Left lung (tissue), 14 donors: ENCODE results near the gene BBX. TPM values are rescaled to one million over a fixed set of nuclear protein-coding genes. Genes with fewer than 3 reads are reported as not detected.

Experiments
- ATAC-seq: fragments of 200-7000 bp; cut with Tn5 transposase; one replicate; pipeline ENCODE4 v1.9.1; 2020; ENCODE audit warnings: moderate library complexity
- DNase-seq, 4 donors: peaks; one replicate each; pipeline ENCODE4 v3.0.0-alpha.2; 2013 to 2020
- H3K27ac ChIP-seq, 2 donors: fragments of 200-600 bp; sonication (generic) in 1 of 2; one replicate each; pipeline versions ENCODE4 v1.5.0 to v1.8.0; 2020 to 2021
- H3K27me3 ChIP-seq, 2 donors: fragments of 200-600 bp; sonication (generic) in 1 of 2; one replicate each; pipeline versions ENCODE4 v1.5.0 to v1.8.0; 2020 to 2021
- H3K36me3 ChIP-seq, 2 donors: fragments of 200-600 bp; sonication (generic) in 1 of 2; one replicate each; pipeline versions ENCODE4 v1.5.0 to v1.8.0; 2020 to 2021
- H3K4me1 ChIP-seq, 2 donors: fragments of 200-600 bp; one replicate each; pipeline ENCODE4 v1.8.0; 2021
- H3K4me3 ChIP-seq, 2 donors: fragments of 200-600 bp; sonication (generic) in 1 of 2; one replicate each; pipeline versions ENCODE4 v1.5.0 to v1.8.0; 2020 to 2021; ENCODE audit warnings: mild to moderate bottlenecking in 1 of 2
- H3K9me3 ChIP-seq, 2 donors: fragments of 200-600 bp; sonication (generic) in 1 of 2; one replicate each; pipeline versions ENCODE4 v1.5.0 to v1.8.0; 2020 to 2021
- intact Hi-C, 2 donors: fragments of 100-400 bp; cut with DNase I; formaldehyde crosslinking; loops; one replicate each; pipeline versions ENCODE4 v1.11.2 to v1.14.2; 2022
- long read RNA-seq, 12 donors: library from polyadenylated mRNA in 2 of 12; unstranded in 2 of 12; transcript quantifications; one replicate each; pipeline ENCODE4 v2.0.0 and lab custom pipeline, GENCODE V29; 2019 to 2026
- polyA plus RNA-seq, 6 donors: library from polyadenylated mRNA; unstranded; fragments of 120-200 nt; gene quantifications; one replicate each; pipeline ENCODE4 v1.2.1, GENCODE V29; 2013; ENCODE audit not compliant: insufficient read length in 6 of 6
- total RNA-seq, 2 donors: library from RNA; stranded (reverse); fragmentation: NEBNext Ultra II Directional; extraction: Animal tissue kit (Norgen Biotek cat#: 25700); gene quantifications; one replicate each; pipeline ENCODE4 v1.2.1, GENCODE V29; 2021
- TF ChIP-seq, protein P1 (sequence below), 2 donors: fragments of 200-600 bp; sonication (generic) in 1 of 2; IDR thresholded peaks; one replicate each; pipeline versions ENCODE4 v1.5.0 to v1.8.0; 2021; ENCODE audit warnings: antibody characterized with exemption in 2 of 2
- donor health status: DM: no; HTN: yes; CAD: no.
- donor health status: DM: no; HTN: no; CAD: no.

Gene BBX
- total RNA-seq (10 to 100 TPM; 44.3 to 58.6 TPM), polyA plus RNA-seq (10 to 100 TPM; 43.0 to 67.1 (median 53.3) TPM)
- long read RNA-seq, donor 1, partial matches to known transcripts: 58 of 58 reads
- long read RNA-seq, donor 1, other reads (novel, unspliced or antisense): 0 of 58 reads
- long read RNA-seq, donor 2, partial matches to known transcripts: 23 of 24 reads
- long read RNA-seq, donor 2, other reads (novel, unspliced or antisense): 0 of 24 reads
- long read RNA-seq, donor 3, partial matches to known transcripts: 15 of 15 reads
- long read RNA-seq, donor 3, other reads (novel, unspliced or antisense): 0 of 15 reads
- long read RNA-seq, donor 4, partial matches to known transcripts: 37 of 44 reads
- long read RNA-seq, donor 4, other reads (novel, unspliced or antisense): 6 of 44 reads
- long read RNA-seq, donor 5, partial matches to known transcripts: 24 of 26 reads
- long read RNA-seq, donor 5, other reads (novel, unspliced or antisense): 0 of 26 reads
- long read RNA-seq, donor 6, partial matches to known transcripts: 12 of 12 reads
- long read RNA-seq, donor 6, other reads (novel, unspliced or antisense): 0 of 12 reads
- long read RNA-seq, donor 7, partial matches to known transcripts: 7 of 7 reads
- long read RNA-seq, donor 7, other reads (novel, unspliced or antisense): 0 of 7 reads
- long read RNA-seq, donor 8, partial matches to known transcripts: 34 of 35 reads
- long read RNA-seq, donor 8, other reads (novel, unspliced or antisense): 0 of 35 reads
- long read RNA-seq, donor 9: 0 reads
- long read RNA-seq, donor 10, partial matches to known transcripts: 39 of 50 reads
- long read RNA-seq, donor 10, other reads (novel, unspliced or antisense): 11 of 50 reads
- long read RNA-seq, donor 11, full-length matches to known transcripts: 1 of 19 reads
- long read RNA-seq, donor 11, partial matches to known transcripts: 18 of 19 reads
- long read RNA-seq, donor 11, other reads (novel, unspliced or antisense): 0 of 19 reads
- long read RNA-seq, donor 12, full-length matches to known transcripts: 2 of 16 reads
- long read RNA-seq, donor 12, partial matches to known transcripts: 14 of 16 reads
- long read RNA-seq, donor 12, other reads (novel, unspliced or antisense): 0 of 16 reads

- peak within 1 kb of the TSS; percentile 74 to 86 for H3K4me3 ChIP-seq
- no peaks in the 10 kb centered on the region for H3K27me3 ChIP-seq
- intact Hi-C loops: no loop called here
- TF ChIP-seq, protein P1, sequence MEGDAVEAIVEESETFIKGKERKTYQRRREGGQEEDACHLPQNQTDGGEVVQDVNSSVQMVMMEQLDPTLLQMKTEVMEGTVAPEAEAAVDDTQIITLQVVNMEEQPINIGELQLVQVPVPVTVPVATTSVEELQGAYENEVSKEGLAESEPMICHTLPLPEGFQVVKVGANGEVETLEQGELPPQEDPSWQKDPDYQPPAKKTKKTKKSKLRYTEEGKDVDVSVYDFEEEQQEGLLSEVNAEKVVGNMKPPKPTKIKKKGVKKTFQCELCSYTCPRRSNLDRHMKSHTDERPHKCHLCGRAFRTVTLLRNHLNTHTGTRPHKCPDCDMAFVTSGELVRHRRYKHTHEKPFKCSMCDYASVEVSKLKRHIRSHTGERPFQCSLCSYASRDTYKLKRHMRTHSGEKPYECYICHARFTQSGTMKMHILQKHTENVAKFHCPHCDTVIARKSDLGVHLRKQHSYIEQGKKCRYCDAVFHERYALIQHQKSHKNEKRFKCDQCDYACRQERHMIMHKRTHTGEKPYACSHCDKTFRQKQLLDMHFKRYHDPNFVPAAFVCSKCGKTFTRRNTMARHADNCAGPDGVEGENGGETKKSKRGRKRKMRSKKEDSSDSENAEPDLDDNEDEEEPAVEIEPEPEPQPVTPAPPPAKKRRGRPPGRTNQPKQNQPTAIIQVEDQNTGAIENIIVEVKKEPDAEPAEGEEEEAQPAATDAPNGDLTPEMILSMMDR (IDR thresholded peaks at IDR 0.05): no peak
- peaks cover 0 to 14% of the 10 kb centered on the region in 2 donors for H3K4me1 ChIP-seq
- peak within 1 kb of the TSS; percentile 94 to 97 for H3K27ac ChIP-seq
- ATAC-seq (peak; percentile 92), DNase-seq (peak; percentile 90 to 99 (median 95))
- no peaks in the 10 kb centered on the region for H3K36me3 ChIP-seq
- no peaks in the 10 kb centered on the region for H3K9me3 ChIP-seq
These were observed at the start of gene BBX for GRCh38 chr3:107522510-107523288. Gene BBX (plus strand): TSS chr3:107522962. CDS start chr3:107710461, 187,499 bp downstream.

DNA sequence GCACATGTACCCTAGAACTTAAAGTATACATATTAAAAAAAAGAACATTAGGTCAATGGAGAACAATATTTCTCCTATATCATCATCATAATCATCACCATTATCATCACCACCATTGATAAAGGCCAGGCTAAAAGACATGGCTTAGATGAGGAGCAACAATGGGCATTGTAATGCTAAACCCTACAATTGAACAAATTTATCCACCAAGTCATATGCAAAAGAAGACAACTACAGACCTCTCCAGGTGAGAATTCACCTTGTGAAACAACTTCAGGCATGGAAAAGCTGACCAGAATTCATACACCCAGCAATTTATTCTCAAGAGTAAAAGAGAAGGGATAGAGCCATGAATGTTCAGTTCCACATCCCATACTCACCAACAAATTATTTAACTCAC is 46.3 kb upstream of the BBX start:
- H3K27ac ChIP-seq: no peak overlapping the region
- intact Hi-C loops: no loop called here
- DNase-seq: no peak
- H3K27me3 ChIP-seq: no peaks in the 10 kb centered on the region
- TF ChIP-seq, protein P1 (IDR thresholded peaks at IDR 0.05): no peak
- H3K4me3 ChIP-seq: no peak overlapping the region
- H3K9me3 ChIP-seq: peaks cover 0 to 8% of the 10 kb centered on the region in 2 donors
- H3K36me3 ChIP-seq: no peaks in the 10 kb centered on the region
- ATAC-seq: no peak
- H3K4me1 ChIP-seq: no peaks in the 10 kb centered on the region

GRCh38 chr3:107487490-107487889 is 35.3 kb upstream of the BBX start:
- no peak for DNase-seq
- no peak for ATAC-seq
- H3K4me3 ChIP-seq: no peak overlapping the region
- TF ChIP-seq, protein P1 (IDR thresholded peaks at IDR 0.05): no peak
- intact Hi-C loops: no loop called here
- H3K36me3 ChIP-seq: no peaks in the 10 kb centered on the region
- no peaks in the 10 kb centered on the region for H3K27me3 ChIP-seq
- no peaks in the 10 kb centered on the region for H3K9me3 ChIP-seq
- H3K4me1 ChIP-seq: no peaks in the 10 kb centered on the region
- H3K27ac ChIP-seq: no peak overlapping the region

DNA sequence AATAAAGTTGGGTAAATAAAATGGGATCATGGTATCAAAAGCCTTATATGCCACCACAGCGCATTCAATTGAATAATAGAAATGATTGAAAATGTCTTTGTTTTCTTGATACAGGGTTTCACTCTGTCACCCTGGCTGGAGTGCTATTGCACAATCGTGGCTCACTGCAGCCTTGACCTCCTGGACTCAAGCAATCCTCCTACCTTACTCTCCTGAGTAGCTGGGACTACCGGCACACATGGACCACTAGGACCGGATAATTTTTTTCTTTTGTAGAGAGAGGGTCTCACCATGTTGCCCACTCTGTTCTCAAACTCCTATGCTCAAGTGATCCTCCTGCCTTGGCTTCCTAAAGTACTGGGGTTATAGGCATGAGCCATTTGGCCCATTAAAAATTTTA is 33.8 kb upstream of the BBX start:
- no peak overlapping the region for H3K27ac ChIP-seq
- ATAC-seq (no peak), DNase-seq (no peak)
- H3K4me1 ChIP-seq: no peaks in the 10 kb centered on the region
- H3K9me3 ChIP-seq: no peaks in the 10 kb centered on the region
- intact Hi-C loops: no loop called here
- no peaks in the 10 kb centered on the region for H3K27me3 ChIP-seq
- H3K36me3 ChIP-seq: no peaks in the 10 kb centered on the region
- TF ChIP-seq, protein P1 (IDR thresholded peaks at IDR 0.05): no peak
- no peak overlapping the region for H3K4me3 ChIP-seq
